SK-N-SH treated with all-trans-retinoic acid at 6 μM for 48 hours (cell line): ENCODE measurements around the gene CFAP251.

ENCODE experiments used
- ISL1 ChIP-seq: fragments of 250-450 bp; sonication (Bioruptor Pico); IDR thresholded peaks from 2 replicates; pipeline ENCODE4 v2.1.2; 2022; ENCODE audit warnings: mild to moderate bottlenecking, moderate library complexity
- TCF4 ChIP-seq: fragments of 250-450 bp; sonication (Bioruptor Pico); IDR thresholded peaks from 2 replicates; pipeline ENCODE4 v1.8.0; 2021; ENCODE audit warnings: mild to moderate bottlenecking, moderate library complexity, borderline replicate concordance
- TOX ChIP-seq: fragments of 250-450 bp; sonication (Bioruptor Pico); IDR thresholded peaks from 2 replicates; pipeline ENCODE4 v1.8.0; 2021; ENCODE audit warnings: mild to moderate bottlenecking, moderate library complexity, borderline replicate concordance
- ZC3H10 ChIP-seq: fragments of 250-450 bp; sonication (Bioruptor Pico); IDR thresholded peaks from 2 replicates; pipeline ENCODE4 v1.5.1; 2021; ENCODE audit warnings: mild to moderate bottlenecking, moderate library complexity
- ZFP3 ChIP-seq: fragments of 250-450 bp; sonication (Bioruptor Pico); IDR thresholded peaks from 2 replicates; pipeline ENCODE4 v1.5.0; 2020; ENCODE audit warnings: mild to moderate bottlenecking, moderate library complexity
- ZFP30 ChIP-seq: fragments of 450-650 bp; formaldehyde crosslinking; IDR thresholded peaks from 2 replicates; pipeline ENCODE4 v1.5.0; 2022; ENCODE audit warnings: mild to moderate bottlenecking, moderate library complexity
- ZNF565 ChIP-seq: fragments of 450-650 bp; formaldehyde crosslinking; conservative IDR thresholded peaks from 2 replicates; pipeline ENCODE4 v1.5.0; 2020; ENCODE audit warnings: low read depth, mild to moderate bottlenecking, moderate library complexity
- ZNF70 ChIP-seq: fragments of 450-650 bp; formaldehyde crosslinking; IDR thresholded peaks from 2 replicates; pipeline ENCODE4 v1.5.0; 2020; ENCODE audit warnings: mild to moderate bottlenecking, moderate library complexity
- ZNF8 ChIP-seq: fragments of 450-650 bp; formaldehyde crosslinking; IDR thresholded peaks from 2 replicates; pipeline ENCODE4 v1.5.0; 2020; ENCODE audit warnings: mild to moderate bottlenecking, moderate library complexity
- TF ChIP-seq, protein P1 (sequence below): fragments of 250-450 bp; sonication (Bioruptor Pico); IDR thresholded peaks from 2 replicates; pipeline ENCODE4 v1.8.0; 2021; ENCODE audit warnings: low read depth, mild to moderate bottlenecking, moderate library complexity, borderline replicate concordance
- TF ChIP-seq, protein P2 (sequence below): fragments of 250-450 bp; sonication (Bioruptor Pico); IDR thresholded peaks from 2 replicates; pipeline ENCODE4 v1.5.1; 2020; ENCODE audit warnings: low read depth, mild to moderate bottlenecking, moderate library complexity

DNA sequence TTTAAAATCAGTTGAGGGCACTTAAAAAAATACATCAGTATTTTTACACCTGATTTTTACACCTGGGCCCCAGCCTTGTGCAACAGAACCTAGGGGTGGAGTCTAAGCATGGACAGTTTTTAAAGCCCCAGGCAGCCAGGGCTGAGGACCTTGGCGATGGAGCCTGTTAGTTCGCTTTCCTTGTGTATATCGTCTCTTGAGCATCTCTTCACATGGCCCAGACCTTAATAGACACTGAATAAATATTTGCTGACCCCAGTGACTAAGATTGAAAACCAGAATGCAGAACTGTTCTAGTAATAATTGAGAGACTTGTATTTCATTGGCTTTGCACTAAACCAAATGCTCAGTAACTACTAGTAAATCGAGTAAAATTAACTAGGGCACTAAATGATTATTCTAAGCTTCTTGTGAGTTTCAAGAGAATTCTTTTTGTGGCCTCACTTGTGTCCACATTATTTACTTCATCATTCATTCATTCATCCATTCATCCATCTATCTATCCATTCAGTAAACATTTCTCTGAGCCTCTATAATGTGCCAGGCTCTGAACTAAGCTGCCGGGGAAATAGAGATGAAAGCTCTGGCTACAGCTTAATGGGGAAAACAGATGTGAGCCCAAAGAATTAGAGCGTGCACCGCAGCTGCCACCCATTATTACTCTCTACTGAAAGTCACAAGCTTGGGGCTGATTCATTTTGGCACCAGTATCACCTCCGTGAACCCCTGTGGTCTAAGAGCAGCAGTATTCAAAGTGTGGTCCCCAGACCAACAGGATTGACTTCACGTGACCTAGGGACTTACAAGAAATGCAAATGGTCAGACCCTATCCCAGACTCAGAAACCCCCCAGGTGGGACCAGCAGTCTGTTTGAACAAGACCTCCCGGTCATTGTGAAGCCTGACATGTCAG lies 72.6 kb downstream of the CFAP251 start:
- TF ChIP-seq ZNF565 (no peak), ZNF70 (CRISPR knock-in tag) (no peak), TOX (CRISPR knock-in tag) (no peak), ZNF8 (CRISPR knock-in tag) (no peak), ZC3H10 (CRISPR knock-in tag) (no peak), ZFP3 (no peak), ZFP30 (CRISPR knock-in tag) (no peak), TCF4 (CRISPR knock-in tag) (no peak), ISL1 (CRISPR knock-in tag) (no peak)
- TF ChIP-seq, protein P1, sequence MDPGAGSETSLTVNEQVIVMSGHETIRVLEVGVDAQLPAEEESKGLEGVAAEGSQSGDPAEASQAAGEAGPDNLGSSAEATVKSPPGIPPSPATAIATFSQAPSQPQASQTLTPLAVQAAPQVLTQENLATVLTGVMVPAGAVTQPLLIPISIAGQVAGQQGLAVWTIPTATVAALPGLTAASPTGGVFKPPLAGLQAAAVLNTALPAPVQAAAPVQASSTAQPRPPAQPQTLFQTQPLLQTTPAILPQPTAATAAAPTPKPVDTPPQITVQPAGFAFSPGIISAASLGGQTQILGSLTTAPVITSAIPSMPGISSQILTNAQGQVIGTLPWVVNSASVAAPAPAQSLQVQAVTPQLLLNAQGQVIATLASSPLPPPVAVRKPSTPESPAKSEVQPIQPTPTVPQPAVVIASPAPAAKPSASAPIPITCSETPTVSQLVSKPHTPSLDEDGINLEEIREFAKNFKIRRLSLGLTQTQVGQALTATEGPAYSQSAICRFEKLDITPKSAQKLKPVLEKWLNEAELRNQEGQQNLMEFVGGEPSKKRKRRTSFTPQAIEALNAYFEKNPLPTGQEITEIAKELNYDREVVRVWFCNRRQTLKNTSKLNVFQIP = no peak
- TF ChIP-seq, protein P2, sequence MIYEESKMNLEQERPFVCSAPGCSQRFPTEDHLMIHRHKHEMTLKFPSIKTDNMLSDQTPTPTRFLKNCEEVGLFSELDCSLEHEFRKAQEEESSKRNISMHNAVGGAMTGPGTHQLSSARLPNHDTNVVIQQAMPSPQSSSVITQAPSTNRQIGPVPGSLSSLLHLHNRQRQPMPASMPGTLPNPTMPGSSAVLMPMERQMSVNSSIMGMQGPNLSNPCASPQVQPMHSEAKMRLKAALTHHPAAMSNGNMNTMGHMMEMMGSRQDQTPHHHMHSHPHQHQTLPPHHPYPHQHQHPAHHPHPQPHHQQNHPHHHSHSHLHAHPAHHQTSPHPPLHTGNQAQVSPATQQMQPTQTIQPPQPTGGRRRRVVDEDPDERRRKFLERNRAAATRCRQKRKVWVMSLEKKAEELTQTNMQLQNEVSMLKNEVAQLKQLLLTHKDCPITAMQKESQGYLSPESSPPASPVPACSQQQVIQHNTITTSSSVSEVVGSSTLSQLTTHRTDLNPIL (CRISPR knock-in tag) = no peak
